GM15510 (cell line): ENCODE data around the gene ELOVL5.

Experiments
- POLR2A ChIP-seq: IDR thresholded peaks from 3 replicates; pipeline ENCODE4 v1.6.1; 2011; ENCODE audit warnings: borderline replicate concordance; ENCODE audit not compliant: insufficient read length; ENCODE audit errors: extremely low read depth

The ELOVL5 gene

GRCh38 chr6:53302678-53303360, 45.9 kb downstream of the ELOVL5 start:
- no peak for TF ChIP-seq POLR2A

GRCh38 chr6:53301801-53302537, 46.8 kb downstream of the ELOVL5 start:
- TF ChIP-seq POLR2A: no peak

- no peak for TF ChIP-seq POLR2A
Observed at GRCh38 chr6:53300656-53301551, 47.8 kb downstream of the ELOVL5 start.

GRCh38 chr6:53299331-53300005, 49.3 kb downstream of the ELOVL5 start:
- no peak for TF ChIP-seq POLR2A

GRCh38 chr6:53297004-53297403, 51.7 kb downstream of the ELOVL5 start:
- no peak for TF ChIP-seq POLR2A

- no peak for TF ChIP-seq POLR2A
Observed at GRCh38 chr6:53295176-53295575, 53.6 kb downstream of the ELOVL5 start.

GRCh38 chr6:53294611-53295010, 54.1 kb downstream of the ELOVL5 start:
- no peak for TF ChIP-seq POLR2A

- no peak for TF ChIP-seq POLR2A
Observed at GRCh38 chr6:53294095-53294494, 54.7 kb downstream of the ELOVL5 start.

GRCh38 chr6:53293691-53294090, 55.1 kb downstream of the ELOVL5 start:
- TF ChIP-seq POLR2A: no peak

- TF ChIP-seq POLR2A: no peak
Observed at GRCh38 chr6:53290537-53291510, 57.9 kb downstream of the ELOVL5 start.

GRCh38 chr6:53287336-53288225, 61.2 kb downstream of the ELOVL5 start:
- TF ChIP-seq POLR2A: no peak

- TF ChIP-seq POLR2A: no peak
Observed at GRCh38 chr6:53284901-53285300, 63.8 kb downstream of the ELOVL5 start.
